Kidney (tissue), 14 donors: ENCODE measurements around the gene AGFG1. TPM values are rescaled to one million over a fixed set of nuclear protein-coding genes. Genes with fewer than 3 reads are reported as not detected.
A peak's percentile ranks its signal among the peaks of the same experiment; 100 is the strongest.
"Not testable (repeated sequence)": the region's sequence is repeated elsewhere in the genome, so short reads cannot be mapped to it uniquely, and the experiment has no call there.

Experiments used
- DNase-seq, 5 donors: peaks; one replicate each; pipeline ENCODE4 v3.0.0-alpha.2; 2013 to 2020
- FAIRE-seq: peaks from 2 replicates; lab custom pipeline; 2012; peaks lifted over from hg19 to GRCh38; lab: Jason Lieb, UNC
- H3K27ac ChIP-seq, 2 donors: one replicate each; pipeline ENCODE4 v1.7.0; 2013; ENCODE audit warnings: low read depth in 2 of 2, low read length in 2 of 2, inconsistent platforms in 1 of 2
- H3K27me3 ChIP-seq: one replicate; pipeline ENCODE4 v1.7.1; 2013; ENCODE audit warnings: low read length, inconsistent platforms; ENCODE audit not compliant: control insufficient read depth, insufficient read depth
- H3K36me3 ChIP-seq, 3 donors: one replicate each; pipeline versions ENCODE4 v1.7.0 to v1.7.1; 2013; ENCODE audit warnings: low read length in 3 of 3, control low read depth in 1 of 3, inconsistent platforms in 1 of 3; ENCODE audit not compliant: insufficient read depth in 3 of 3, control insufficient read depth in 2 of 3
- H3K4me1 ChIP-seq, 3 donors: one replicate each; pipeline versions ENCODE4 v1.7.0 to v1.7.1; 2013; ENCODE audit warnings: low read length in 3 of 3, inconsistent platforms in 1 of 3, low read depth in 1 of 3; ENCODE audit not compliant: control insufficient read depth in 2 of 3, insufficient read depth in 2 of 3
- H3K4me3 ChIP-seq, 3 donors: one replicate each; pipeline versions ENCODE4 v1.7.0 to v1.8.1; 2013; ENCODE audit warnings: low read length in 3 of 3, control low read depth in 1 of 3, inconsistent platforms in 1 of 3
- H3K9ac ChIP-seq, 3 donors: one replicate each; pipeline versions ENCODE4 v1.7.0 to v1.7.1; 2013; ENCODE audit warnings: low read length in 3 of 3, control low read depth in 1 of 3, inconsistent platforms in 1 of 3
- H3K9me3 ChIP-seq, 3 donors: one replicate each; pipeline versions ENCODE4 v1.7.0 to v1.7.1; 2013; ENCODE audit warnings: low read length in 3 of 3, control low read depth in 1 of 3, inconsistent platforms in 1 of 3; ENCODE audit not compliant: control insufficient read depth in 2 of 3, insufficient read depth in 1 of 3
- CTCF ChIP-seq: IDR thresholded peaks from 3 replicates; pipeline ENCODE4 v1.5.1; 2012; ENCODE audit warnings: mild to moderate bottlenecking, moderate library complexity, borderline replicate concordance; ENCODE audit not compliant: insufficient read depth; ENCODE audit errors: extremely low read depth
- intact Hi-C: fragments of 100-400 bp; cut with DNase I; formaldehyde crosslinking; loops from one replicate; pipeline ENCODE4 v1.11.1; 2022
- polyA plus RNA-seq: library from polyadenylated mRNA; stranded (reverse); fragments of 350-450 nt; fragmentation: Illumina TruSeq; extraction: RNeasy Lipid Tissue Mini Kit (QIAGEN cat#74804); gene quantifications from one replicate; pipeline ENCODE4 v1.2.3, GENCODE V29; 2014; ENCODE audit warnings: low read depth, low replicate concordance; ENCODE audit not compliant: insufficient read depth
- total RNA-seq: library from RNA; stranded (reverse); fragmentation: NEBNext Ultra II Directional; extraction: Animal tissue kit (Norgen Biotek cat#: 25700); gene quantifications from one replicate; pipeline ENCODE4 v1.2.1, GENCODE V29; 2021
- donor health status: control.
- donor health status: control.
- donor health status: control.
- donor health status: control.
- donor health status: control.
- donor health status: DM: yes; HTN: yes; CAD: no.
- donor health status: Normal renal cell carcinoma (clear cell type).

The AGFG1 gene
- total and polyA plus RNA-seq, 2 donors from 2014 or later = 36.6 to 98.9 TPM

GRCh38 chr2:227597036-227597435 lies 125.1 kb downstream of the AGFG1 start:
- intact Hi-C loops = no loop called here
- no peak for TF ChIP-seq CTCF
- Histone ChIP-seq H3K27ac (no peak overlapping the region), H3K9ac (no peak overlapping the region), H3K27me3 (no peaks in the 10 kb centered on the region), H3K9me3 (no peaks in the 10 kb centered on the region), H3K4me1 (no peaks in the 10 kb centered on the region), H3K4me3 (no peak overlapping the region), H3K36me3 (no peaks in the 10 kb centered on the region)
- DNase-seq (peak in 1 of 5 donors; percentile 24), FAIRE-seq (no peak)

- Histone ChIP-seq H3K4me1 (no peaks in the 10 kb centered on the region), H3K27me3 (no peaks in the 10 kb centered on the region), H3K36me3 (no peaks in the 10 kb centered on the region), H3K27ac (no peak overlapping the region), H3K9ac (no peak overlapping the region), H3K4me3 (no peak overlapping the region), H3K9me3 (no peaks in the 10 kb centered on the region)
- intact Hi-C loops = no loop called here
- no peak for TF ChIP-seq CTCF
- FAIRE-seq = no peak
- peak in 1 of 5 donors; percentile 12 for DNase-seq
Measured at GRCh38 chr2:227597998-227598397, 126.0 kb downstream of the AGFG1 start.

- H3K36me3 ChIP-seq, H3K9ac ChIP-seq, H3K4me3 ChIP-seq, H3K27ac ChIP-seq, FAIRE-seq, H3K4me1 ChIP-seq, H3K9me3 ChIP-seq, DNase-seq, H3K27me3 ChIP-seq, intact Hi-C loops: not testable (repeated sequence)
Measured at GRCh38 chr2:227598835-227599503, 127.0 kb downstream of the AGFG1 start, which contains the start of gene SCYGR2. Gene SCYGR2 (plus strand): TSS chr2:227598893. CDS start chr2:227598893, 0 bp downstream.

- Histone ChIP-seq H3K27me3 (no peaks in the 10 kb centered on the region), H3K9me3 (no peaks in the 10 kb centered on the region), H3K9ac (no peak overlapping the region), H3K4me1 (no peaks in the 10 kb centered on the region), H3K4me3 (no peak overlapping the region), H3K27ac (no peak overlapping the region), H3K36me3 (no peaks in the 10 kb centered on the region)
- no peak for FAIRE-seq
- no peak for TF ChIP-seq CTCF
- no peak for DNase-seq
- intact Hi-C loops = no loop called here
Measured at GRCh38 chr2:227602358-227602757, 130.4 kb downstream of the AGFG1 start.
